Measurements from ENCODE around the gene B9D2.
"Not testable (repeated sequence)": the region's sequence is repeated elsewhere in the genome, so short reads cannot be mapped to it uniquely, and the experiment has no call there.

B9D2 gene, protein sequence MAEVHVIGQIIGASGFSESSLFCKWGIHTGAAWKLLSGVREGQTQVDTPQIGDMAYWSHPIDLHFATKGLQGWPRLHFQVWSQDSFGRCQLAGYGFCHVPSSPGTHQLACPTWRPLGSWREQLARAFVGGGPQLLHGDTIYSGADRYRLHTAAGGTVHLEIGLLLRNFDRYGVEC

DNA sequence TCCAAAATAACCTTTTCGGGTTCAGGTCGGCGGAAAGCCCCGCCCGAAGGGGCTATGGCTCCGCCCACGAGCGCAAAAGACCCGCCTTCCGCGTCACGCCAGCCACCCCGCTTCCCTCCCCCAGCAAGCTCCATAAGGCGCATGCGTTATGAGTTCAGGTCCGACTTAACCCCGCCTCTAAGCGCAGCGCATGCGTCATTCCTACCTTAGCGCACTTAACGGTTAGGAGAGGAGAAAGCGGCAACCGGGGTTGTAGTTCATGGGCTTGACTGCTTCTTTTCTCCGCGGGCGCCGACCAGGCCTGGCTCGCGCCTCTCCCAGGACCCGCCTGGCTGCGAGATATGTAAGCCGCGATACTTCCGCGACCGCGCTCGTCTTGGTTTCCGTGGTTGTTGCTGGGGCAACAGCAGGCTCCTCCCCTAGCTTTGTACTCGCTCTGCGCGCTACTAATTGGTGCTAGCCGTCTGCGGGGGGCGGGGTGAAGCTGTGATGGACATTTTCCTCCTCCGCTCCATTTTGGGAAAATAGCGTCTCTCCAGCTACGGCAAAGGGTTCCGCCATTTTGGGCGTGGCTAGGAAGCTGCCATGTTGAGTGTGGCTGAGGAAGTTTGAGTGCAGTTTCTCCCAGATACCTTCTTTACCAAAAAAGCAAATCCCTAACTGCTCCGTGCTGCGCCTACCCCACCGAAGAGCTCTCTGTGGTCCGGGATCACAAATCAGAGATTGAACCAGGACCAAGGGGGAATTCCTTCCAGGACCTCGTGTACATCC is at the start of gene B9D2:
Gene B9D2, minus strand, starts transcription at position 397 of the 771 bp plus-strand sequence. CDS start 630 bp downstream, outside the sequence.
- peak; percentile 95 for DNase-seq (ENCODE audit: low read depth)

DNA sequence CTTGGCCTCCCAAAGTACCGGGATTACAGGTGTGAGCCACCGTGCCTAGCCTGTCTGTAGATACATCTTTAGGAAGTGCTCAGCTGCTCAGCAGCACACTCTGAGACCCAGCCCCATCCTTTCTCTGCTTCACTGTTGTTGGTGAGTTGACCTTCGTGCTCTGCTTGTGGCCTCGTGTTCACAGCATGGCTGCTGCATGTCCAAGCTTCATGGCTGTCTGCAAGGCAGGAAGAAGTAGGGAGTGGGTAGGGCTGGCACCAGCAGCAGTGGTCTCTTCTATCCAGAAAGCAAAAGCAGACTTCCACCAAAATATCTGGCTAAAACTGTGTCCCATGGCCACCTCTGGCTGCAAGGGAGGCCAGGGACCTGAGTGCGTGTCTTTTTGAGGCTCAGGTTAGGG is 49.0 kb upstream of the B9D2 start:
- no peak for DNase-seq (ENCODE audit: low read depth)

DNA sequence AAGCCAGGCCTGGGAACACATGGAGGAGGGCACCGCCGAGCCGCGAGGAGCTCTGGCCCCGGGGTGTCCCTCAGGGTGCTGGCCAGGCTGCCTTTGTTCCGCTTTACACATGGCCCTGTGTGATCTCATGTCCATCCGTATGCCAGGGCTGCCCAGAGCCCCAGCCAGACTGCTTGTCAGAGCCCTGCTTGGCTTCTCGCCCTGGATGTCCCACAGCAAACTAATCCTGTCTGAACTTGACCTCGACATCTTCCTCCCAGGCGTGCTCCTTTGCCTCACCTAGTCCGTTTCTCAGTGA is 48.0 kb upstream of the B9D2 start:
- DNase-seq (ENCODE audit: low read depth), result no peak

DNA sequence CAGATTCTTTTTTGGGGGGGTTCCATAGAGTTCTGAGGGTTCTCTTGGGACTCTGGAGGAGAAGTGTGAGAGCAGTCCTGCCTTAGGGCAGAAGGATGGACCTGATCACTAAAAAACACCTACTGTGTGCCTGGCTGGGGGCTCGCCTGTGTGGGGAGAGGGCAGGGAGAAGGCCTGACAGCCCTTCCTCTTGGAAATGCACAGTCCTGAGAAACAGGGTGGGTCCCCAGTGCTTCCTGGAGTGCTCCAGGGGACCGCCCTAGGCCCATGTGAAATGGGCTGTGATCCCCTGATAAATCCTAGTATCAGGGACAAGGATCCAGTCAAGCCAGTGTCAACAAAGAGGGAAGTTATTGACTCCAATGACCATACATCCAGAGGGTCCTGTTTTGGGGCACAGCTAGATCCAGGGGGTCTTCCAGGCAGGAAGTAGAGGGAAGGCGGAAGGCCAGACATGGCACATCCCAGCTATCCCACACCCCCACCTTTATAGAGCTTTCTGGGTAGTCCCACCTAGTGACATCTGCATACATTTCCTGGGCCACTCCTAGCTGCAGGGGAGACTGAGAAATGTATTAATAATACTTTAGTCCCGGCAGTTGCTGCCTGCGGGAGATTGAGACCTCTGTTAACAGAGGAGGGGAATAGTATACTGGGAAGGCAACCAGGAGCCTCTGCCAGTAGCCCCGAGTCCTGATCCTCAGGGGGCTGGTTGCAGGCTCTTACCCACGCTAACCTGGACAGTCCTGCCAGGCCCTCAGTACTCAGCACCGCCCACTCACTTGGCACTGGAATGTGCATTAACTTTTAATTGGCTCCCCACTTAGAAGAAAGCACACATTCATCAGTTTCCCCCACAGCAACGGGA is 47.4 kb upstream of the B9D2 start:
- no peak for DNase-seq (ENCODE audit: low read depth)

DNA sequence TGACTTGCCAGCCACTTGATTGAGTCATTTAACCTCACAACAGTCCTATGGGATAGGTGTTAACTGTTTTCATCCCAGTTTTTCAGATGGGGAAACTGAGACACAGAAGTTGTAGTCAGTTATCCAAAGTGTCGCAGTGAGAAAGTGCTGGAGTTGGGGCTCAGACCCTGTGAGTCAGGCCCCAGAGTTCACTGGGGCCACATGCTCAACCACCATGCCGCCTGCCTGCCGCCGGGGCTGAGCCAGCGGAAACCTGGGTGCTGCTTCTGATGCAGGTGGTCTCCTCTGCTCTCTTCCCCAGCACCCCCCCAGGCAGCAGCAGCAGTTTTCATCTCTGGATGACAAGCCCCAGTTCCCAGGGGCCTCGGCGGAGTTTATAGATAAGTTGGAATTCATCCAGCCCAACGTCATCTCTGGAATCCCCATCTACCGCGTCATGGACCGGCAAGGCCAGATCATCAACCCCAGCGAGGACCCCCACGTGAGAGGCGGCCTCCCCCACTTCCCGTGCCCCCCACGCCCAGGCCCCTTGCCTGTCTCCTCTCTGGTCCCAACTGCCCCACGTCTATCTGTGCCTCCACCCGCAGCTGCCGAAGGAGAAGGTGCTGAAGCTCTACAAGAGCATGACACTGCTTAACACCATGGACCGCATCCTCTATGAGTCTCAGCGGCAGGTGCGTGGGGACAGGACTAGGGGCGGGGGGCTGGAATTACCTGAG is 46.5 kb upstream of the B9D2 start:
- DNase-seq (ENCODE audit: low read depth), result no peak

DNA sequence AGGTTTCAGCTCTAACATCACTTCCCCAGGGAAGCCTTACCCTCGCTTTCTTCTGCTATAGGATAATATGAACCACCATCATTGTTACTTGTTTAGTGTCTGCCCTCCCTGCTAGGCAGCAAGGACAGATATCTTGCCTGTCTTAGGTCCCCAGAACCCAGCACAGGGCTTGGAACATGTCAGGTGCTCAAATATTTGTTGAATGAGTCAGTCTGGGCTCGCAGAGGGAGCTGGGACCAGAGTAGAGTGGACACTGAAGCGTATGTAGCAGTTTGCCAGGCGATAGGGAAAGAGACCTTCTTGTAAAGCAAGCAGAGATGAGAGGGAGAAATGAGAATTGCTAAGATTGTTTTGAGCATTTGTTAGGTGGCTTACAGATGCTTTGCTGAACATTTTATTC is 45.3 kb upstream of the B9D2 start:
- no peak for DNase-seq (ENCODE audit: low read depth)

DNA sequence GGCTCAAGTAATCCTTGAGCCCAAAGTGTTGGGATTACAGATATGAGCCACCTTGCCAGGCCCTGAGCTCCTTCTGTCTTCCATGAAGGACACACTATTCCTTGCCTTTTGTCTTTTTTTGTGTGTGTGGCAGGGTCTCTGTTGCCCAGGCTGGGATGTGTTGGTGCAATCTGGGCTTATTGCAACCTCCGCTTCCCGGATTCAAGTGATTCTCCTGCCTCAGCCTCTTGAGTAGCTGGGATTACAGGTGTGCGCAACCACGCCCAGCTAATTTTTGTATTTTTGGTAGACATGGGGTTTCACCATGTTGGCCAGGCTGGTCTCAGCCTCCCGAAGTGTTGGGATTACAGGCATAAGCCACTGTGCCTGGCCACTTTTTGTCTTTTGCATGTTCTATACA is 44.9 kb upstream of the B9D2 start:
- not testable (repeated sequence) for DNase-seq (ENCODE audit: low read depth)

DNA sequence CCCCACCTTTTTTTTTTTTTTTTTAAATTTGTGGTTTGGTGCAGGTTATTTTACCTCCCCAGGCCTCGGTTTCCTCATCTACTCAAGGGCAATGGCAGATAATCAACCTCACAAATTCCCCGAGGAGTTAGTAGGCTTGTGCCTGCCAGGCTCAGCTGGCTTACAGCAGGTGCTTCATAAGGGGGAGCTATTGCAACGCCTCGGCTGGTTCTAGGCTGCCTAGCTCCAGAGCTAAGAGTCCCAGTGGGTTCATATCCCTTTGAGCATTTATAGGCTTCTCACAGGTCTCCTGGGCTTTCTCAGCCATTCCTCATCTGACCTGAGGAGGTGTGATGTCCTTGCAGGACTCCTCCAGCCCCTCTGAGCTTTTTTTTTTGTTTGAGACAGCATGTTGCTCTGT is 44.3 kb upstream of the B9D2 start:
- no peak for DNase-seq (ENCODE audit: low read depth)

DNA sequence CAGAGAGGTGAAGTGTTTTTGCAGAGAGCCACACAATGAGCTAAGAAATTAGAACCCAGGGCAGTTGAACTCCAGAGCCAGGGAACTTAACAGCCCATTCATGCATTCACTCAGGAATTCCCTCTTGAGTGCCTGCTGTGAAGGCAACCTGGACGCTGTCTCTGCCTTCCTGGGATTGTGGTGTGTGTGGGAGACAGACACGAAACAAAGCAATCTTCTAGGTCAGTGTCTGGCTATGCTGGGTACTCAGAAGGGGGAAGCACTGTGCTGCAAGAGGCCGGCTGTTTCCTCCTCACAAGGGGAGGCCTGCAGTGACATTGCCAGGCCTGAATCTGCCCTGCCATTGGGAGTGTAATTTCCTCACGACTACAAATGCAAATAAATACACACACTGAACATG is 43.3 kb upstream of the B9D2 start:
- DNase-seq (ENCODE audit: low read depth), result no peak

DNA sequence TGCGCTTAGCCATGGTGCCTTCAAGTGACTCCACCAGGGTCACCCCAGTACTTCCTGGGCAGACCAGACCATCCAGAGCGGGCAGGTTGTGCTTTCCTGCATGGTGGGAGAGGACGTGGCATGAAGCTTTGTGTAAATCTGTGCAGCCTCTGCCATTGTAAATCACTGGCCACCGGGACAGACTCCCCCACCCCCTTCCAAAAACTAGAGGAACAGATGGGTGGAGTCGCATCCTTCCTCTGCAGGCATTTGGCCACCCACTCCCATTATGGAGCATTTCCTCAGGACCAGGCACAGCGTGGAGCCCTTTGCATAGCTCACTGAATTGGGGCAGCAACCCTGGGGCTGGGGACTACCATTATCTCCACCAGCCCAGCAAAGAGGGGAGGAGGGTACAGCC is 41.8 kb upstream of the B9D2 start:
- no peak for DNase-seq (ENCODE audit: low read depth)

DNA sequence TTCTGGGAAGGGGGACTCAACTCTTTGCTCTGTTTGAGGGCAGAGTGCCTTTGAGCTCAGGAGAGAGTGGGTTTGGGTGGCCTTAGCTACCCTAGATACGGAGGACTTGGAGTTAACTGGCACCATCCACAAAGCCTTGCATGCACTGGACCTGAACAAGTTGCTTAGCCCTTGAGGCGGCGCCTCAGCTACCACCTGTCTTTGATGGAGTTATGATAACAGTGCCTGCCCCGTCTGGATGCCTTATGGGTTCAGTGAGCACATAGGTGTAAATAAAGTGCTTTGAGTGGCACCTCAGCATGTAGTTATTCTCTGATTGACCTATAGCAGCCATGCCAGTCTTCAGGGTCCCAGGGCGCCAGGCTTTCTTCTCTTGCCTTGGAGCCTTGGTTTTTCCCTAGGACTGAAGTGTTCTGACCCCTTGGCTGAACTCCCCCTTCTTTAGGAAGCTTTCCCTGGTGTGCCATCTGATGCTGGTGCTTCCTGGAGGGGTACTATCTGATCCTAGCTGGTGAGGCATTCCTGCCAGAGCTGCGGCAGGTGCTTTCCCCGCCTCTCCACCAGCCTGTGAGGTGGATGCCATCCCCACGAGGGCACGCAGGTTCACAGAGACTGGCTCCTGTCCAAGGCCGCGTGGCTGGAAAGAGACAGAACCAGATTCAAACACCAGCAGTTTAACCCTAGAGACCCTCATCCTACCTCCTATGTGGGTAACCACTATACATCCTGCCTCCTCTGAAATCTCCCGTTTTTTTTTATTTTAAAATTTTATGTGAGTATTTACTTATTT is 39.4 kb upstream of the B9D2 start:
- DNase-seq (ENCODE audit: low read depth), result no peak

DNA sequence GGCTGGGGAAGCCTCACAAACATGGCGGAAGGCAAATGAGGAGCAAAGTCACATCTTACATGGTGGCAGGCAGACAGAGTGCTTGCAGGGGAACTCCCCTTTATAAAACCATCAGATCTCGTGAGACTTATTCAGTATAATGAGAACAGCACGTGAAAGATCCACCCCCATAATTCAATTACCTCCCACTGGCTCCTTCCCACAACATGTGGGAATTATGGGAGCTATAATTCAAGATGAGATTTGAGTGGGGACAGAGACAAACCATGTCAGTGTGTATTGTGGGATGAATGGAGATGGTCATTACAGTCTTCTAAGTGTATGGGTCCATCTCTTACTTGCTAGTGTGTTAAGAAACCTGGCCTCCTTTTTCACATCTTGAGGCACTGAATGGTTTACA is 38.1 kb upstream of the B9D2 start:
- DNase-seq (ENCODE audit: low read depth), result no peak

DNA sequence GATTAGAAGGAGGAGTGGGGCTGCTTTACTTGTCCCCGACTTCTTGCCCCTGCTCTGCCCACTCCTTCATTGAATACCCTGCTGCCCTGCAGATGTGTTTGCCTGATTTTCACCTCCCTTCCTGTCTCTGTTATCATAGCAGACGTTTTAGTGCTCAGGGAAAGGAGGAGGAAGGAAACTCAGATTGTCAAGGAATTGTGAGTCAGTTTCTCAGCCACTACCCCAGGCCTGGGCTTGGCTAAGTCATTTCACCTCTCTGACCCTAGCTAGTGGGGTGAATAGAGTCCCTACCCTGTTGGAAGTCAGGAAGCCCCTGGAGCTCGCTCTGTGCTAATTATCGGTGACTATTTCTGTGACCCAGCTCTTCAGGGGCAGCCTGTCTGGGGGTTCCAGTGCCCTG is 37.5 kb upstream of the B9D2 start:
- DNase-seq (ENCODE audit: low read depth), result no peak

DNA sequence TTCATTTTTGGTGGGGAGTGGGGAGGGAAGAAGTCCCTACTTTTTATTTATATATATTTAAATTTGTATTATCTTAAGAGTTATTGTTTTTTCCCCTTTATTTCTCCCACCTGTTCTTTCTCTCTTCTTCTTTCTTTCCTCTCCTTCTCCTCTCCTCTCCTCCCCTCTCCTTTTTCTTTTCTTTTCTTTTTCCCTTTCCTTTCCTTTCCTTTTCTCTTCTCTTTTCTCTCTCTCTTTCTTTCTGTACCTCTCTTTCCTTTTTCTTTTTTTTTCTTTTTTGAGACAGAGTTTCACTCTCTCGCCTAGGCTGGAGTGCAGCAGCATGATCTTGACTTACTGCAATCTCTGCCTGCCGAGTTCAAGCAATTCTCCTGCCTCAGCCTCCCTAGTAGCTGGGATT is 35.6 kb upstream of the B9D2 start:
- DNase-seq (ENCODE audit: low read depth), result no peak

DNA sequence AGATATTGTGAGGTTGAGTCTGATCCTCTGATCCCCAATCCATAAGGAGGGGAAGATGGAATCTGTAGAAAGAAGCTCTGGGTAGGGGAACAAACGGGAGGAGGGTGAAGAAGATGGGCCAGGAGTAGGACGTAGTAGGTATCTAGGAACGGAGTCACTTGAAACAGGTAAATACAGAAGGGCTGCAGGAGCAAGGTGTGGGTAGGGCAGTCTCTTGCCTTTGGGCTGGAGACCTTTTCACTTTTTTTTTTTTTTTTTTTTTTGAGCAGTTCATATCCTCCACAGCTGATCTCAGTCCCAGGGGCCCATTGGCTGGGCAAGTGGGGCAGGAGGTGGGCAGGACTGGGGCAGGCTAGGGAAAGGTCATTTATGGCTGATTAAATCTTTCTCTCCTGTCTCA is 35.1 kb upstream of the B9D2 start:
- DNase-seq (ENCODE audit: low read depth), result no peak

DNA sequence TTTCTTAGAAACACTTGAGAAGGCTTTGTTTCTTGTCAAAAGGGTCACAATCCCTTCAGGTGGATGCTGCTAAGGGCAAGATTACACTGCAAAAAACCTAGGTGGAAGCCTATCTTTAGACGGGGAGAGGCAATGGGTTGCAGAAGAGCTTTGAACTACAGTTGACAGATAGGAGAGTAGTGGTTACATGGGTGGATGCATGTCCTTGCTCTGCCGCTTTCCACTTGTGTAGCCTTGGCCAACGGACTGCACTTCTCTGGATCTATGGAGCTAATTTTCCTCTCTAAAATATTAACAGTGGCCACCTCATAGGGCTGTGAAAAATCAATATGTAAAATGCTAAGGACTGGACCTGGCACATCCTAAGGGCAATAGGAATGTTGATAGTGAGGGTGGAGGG is 34.6 kb upstream of the B9D2 start:
- no peak for DNase-seq (ENCODE audit: low read depth)

DNA sequence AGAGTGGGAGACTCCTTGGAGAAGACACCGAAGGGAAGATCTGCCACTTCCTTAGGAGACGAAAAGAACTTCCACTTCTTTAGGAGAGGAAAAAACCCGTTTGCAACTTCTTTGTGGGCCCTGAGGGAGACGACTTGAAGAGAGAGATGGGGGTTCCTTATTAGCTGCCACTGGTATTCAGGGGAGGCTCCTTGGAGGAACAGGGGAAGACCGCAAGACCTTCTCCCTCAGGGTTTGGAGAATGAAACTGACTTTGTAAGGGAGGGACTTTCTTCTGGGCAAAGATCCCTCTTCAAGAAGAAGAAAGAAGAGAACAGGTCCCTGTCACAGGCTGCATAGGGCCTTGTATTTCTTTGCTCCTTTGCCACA is 34.1 kb upstream of the B9D2 start:
- no peak for DNase-seq (ENCODE audit: low read depth)

DNA sequence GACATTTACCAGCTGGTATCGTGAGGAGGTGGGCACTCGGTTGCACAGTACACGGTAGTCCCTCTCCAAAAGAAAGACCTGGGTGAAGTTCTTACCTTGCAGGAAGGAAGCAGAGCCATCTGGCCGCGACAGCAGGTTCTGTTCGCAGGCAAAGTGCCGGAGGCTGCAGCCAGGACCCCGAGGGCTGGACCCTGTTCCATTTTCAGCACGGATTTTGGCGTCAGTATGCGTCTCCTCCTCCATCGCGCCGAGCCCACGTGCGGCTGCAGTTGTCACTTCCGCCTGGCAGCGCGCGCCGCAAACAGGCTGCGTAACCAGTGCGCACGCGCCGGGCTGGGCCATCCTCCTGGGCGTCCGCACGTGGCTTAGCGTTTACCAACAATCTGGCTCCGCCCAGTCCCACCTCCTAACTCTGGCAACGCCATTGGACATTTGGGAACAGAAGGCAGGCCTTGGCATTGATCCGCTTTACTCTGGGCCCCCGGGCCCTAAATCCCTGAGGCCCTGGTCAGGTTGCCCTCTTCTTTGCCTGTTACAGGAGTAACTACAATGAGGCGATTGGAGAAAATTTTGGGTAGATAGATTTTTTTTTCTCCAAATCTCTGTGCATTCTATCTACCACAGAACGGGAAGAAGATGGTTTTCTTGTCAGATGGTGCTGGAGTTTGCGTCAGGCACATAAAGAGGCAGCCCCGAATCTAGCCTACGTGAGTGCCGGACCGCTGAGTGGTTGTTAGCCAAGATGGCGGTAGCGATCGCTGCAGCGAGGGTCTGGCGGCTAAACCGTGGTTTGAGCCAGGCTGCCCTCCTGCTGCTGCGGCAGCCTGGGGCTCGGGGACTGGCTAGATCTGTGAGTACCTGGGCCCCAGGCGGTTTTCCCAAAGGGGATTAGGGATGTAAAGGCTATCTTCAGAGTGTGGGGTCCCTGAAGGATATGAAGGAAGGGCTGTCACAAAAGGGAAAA is 33.4 kb upstream of the B9D2 start, which contains the start of the genes BCKDHA and EXOSC5:
Gene BCKDHA, plus strand, starts transcription at position 733 of the 964 bp plus-strand sequence. Its CDS starts 10 bp downstream, at position 743.
Gene EXOSC5, minus strand, starts transcription at position 274 of the 964 bp plus-strand sequence. Its CDS starts 31 bp downstream, at position 243.
- DNase-seq (ENCODE audit: low read depth), result peak; percentile 98

DNA sequence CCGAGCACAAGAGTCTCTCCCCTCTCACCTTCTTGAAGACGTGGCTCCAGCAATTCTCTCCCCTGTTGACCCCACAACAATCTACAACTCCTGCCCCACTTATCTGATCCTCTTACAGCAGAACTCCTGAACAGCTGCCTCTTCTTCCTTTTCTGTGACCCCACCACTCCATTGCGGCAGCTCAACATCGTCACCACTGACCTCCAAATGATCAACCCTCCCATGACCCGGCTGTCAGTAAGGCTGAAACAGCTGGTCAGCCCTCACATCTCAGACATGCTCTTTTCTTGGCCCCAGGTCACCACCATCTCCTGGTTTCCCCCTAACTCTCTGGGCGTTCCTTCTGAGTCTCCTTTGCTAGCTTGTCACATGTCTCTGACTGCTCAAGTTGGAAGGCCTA is 31.4 kb upstream of the B9D2 start:
- DNase-seq (ENCODE audit: low read depth), result no peak

DNA sequence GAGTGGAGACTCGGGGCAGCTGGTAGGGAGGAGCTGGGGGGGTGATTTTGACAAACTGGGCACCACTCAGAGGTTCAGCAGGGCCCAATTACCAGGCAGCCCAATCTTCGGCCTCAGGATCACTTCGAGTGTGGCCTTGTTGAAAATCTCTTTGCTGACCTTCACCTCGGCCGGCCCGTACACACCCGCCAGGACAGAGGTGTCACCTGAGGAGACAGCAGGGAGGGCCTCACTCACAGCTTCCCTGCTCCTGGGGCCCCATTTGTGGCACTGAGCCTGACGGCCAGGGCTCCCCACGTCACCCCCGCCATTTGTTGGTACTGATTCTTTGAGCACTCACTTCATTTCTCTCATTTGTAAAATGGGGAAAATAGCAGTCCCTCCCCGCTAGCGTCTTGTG is 28.8 kb upstream of the B9D2 start:
- no peak for DNase-seq (ENCODE audit: low read depth)
